ENCODE data around the gene FRMPD2.

FRMPD2 gene

GRCh38 chr10:48205918-48206317, 68.6 kb downstream of the FRMPD2 start:
- no peak for TF ChIP-seq CTCF (IDR thresholded peaks at IDR 0.05; ENCODE audit: low read depth, low read length)
- no peaks in the 10 kb centered on the region for H3K36me3 ChIP-seq
- no peak for DNase-seq
- no peaks in the 10 kb centered on the region for H3K4me1 ChIP-seq
- H3K9me3 ChIP-seq: no peaks in the 10 kb centered on the region
- no peak overlapping the region for H3K4me3 ChIP-seq (ENCODE audit: low read depth, low read length)
- peaks cover 8% of the 10 kb centered on the region for H3K27me3 ChIP-seq

GRCh38 chr10:48199580-48200377, 74.7 kb downstream of the FRMPD2 start:
- H3K27me3 ChIP-seq: peaks cover 4% of the 10 kb centered on the region
- DNase-seq: no peak
- H3K4me1 ChIP-seq: no peaks in the 10 kb centered on the region
- H3K9me3 ChIP-seq: no peaks in the 10 kb centered on the region
- no peaks in the 10 kb centered on the region for H3K36me3 ChIP-seq
- no peak overlapping the region for H3K4me3 ChIP-seq (ENCODE audit: low read depth, low read length)
- no peak for TF ChIP-seq CTCF (IDR thresholded peaks at IDR 0.05; ENCODE audit: low read depth, low read length)

GRCh38 chr10:48197236-48197899, 77.1 kb downstream of the FRMPD2 start:
- Histone ChIP-seq H3K4me3 (ENCODE audit: low read depth, low read length) (no peak overlapping the region), H3K4me1 (no peaks in the 10 kb centered on the region), H3K27me3 (no peaks in the 10 kb centered on the region), H3K9me3 (no peaks in the 10 kb centered on the region), H3K36me3 (no peaks in the 10 kb centered on the region)
- TF ChIP-seq CTCF (IDR thresholded peaks at IDR 0.05; ENCODE audit: low read depth, low read length): no peak
- no peak for DNase-seq

- no peak for TF ChIP-seq CTCF (IDR thresholded peaks at IDR 0.05; ENCODE audit: low read depth, low read length)
- Histone ChIP-seq H3K9me3 (no peaks in the 10 kb centered on the region), H3K27me3 (no peaks in the 10 kb centered on the region), H3K4me1 (no peaks in the 10 kb centered on the region), H3K36me3 (no peaks in the 10 kb centered on the region), H3K4me3 (ENCODE audit: low read depth, low read length) (no peak overlapping the region)
- no peak for DNase-seq
Measured at GRCh38 chr10:48195803-48196202, 78.7 kb downstream of the FRMPD2 start.

- Histone ChIP-seq H3K4me3 (ENCODE audit: low read depth, low read length) (no peak overlapping the region), H3K27me3 (no peaks in the 10 kb centered on the region), H3K36me3 (no peaks in the 10 kb centered on the region), H3K9me3 (no peaks in the 10 kb centered on the region), H3K4me1 (no peaks in the 10 kb centered on the region)
- no peak for TF ChIP-seq CTCF (IDR thresholded peaks at IDR 0.05; ENCODE audit: low read depth, low read length)
- DNase-seq: no peak
Measured at GRCh38 chr10:48194830-48195229, 79.7 kb downstream of the FRMPD2 start.

GRCh38 chr10:48193556-48193955, 80.9 kb downstream of the FRMPD2 start:
- H3K9me3 ChIP-seq: no peaks in the 10 kb centered on the region
- H3K27me3 ChIP-seq: no peaks in the 10 kb centered on the region
- no peak for TF ChIP-seq CTCF (IDR thresholded peaks at IDR 0.05; ENCODE audit: low read depth, low read length)
- no peak for DNase-seq
- H3K36me3 ChIP-seq: no peaks in the 10 kb centered on the region
- no peaks in the 10 kb centered on the region for H3K4me1 ChIP-seq
- no peak overlapping the region for H3K4me3 ChIP-seq (ENCODE audit: low read depth, low read length)
